ENCODE results near the gene INPP4A. TPM values are rescaled to one million over a fixed set of nuclear protein-coding genes. Genes with fewer than 3 reads are reported as not detected.

INPP4A gene
- polyA plus RNA-seq, 1 of the 3 experiments (the other 2 are of a cell fraction) = 15.0 TPM

DNA sequence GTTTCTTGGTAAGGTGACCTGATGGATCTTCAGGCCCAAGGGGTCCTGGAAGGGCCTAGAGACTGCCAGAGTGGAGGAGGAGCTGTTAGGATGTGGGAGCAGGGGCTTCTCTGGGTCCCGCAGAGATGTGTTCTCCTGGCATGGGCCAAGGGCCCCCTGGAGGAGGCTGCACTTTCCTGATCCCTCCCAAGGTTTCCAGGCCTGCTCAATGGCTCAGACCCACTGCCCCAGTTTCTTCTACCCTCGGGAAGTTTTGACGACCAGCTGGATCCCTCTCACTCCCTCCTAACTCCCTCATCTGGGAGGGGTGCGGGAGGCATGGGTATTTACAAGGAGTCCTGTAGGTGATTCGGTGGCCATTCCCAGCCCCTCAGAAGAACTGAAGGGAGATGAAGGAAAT, 127.6 kb downstream of the INPP4A start:
- WGBS (ENCODE audit: low lambda C conversion rate) = 68% methylated on average over 4 of the region's 5 CpGs
- DNase-seq = no peak
- no peak overlapping the region for H3K4me2 ChIP-seq
- peaks cover 0 to 29% of the 10 kb centered on the region in 2 experiments for H3K36me3 ChIP-seq (replicated peaks in 1 of 2; ENCODE audit: control insufficient read depth in 1 of 2, insufficient read depth in 2 of 2, low read length in 1 of 2)
- H3K9me3 ChIP-seq = no peaks in the 10 kb centered on the region
- H4K20me1 ChIP-seq (ENCODE audit: insufficient read depth) = no peaks in the 10 kb centered on the region
- H3K27ac ChIP-seq (ENCODE audit: low read depth in 2 of 2, low read length in 1 of 2) = no peak overlapping the region
- no peaks in the 10 kb centered on the region for H3K79me2 ChIP-seq (ENCODE audit: insufficient read depth)
- no peak overlapping the region for H3K9ac ChIP-seq
- no peaks in the 10 kb centered on the region for H3K27me3 ChIP-seq (ENCODE audit: insufficient read depth)
- ChIA-PET CTCF (no interaction called here), POLR2A (no interaction called here)
- peaks cover 0 to 2% of the 10 kb centered on the region in 2 experiments; a peak in 1 of 4 replicates for H3K4me1 ChIP-seq (ENCODE audit: control insufficient read depth in 1 of 2, insufficient read depth in 2 of 2, low read depth in 1 of 2, low read length in 1 of 2)
- H2AFZ ChIP-seq (ENCODE audit: low read depth) = no peak overlapping the region
- no peak overlapping the region for H3K4me3 ChIP-seq (ENCODE audit: low read depth in 2 of 2, low read length in 1 of 2)
- TF ChIP-seq MEF2A (IDR thresholded peaks at IDR 0.05; ENCODE audit: borderline replicate concordance, low read depth) = no peak
- no peaks in the 10 kb centered on the region for H3K9me2 ChIP-seq
- H3F3A ChIP-seq (replicated peaks; ENCODE audit: insufficient read depth) = no peaks in the 10 kb centered on the region

DNA sequence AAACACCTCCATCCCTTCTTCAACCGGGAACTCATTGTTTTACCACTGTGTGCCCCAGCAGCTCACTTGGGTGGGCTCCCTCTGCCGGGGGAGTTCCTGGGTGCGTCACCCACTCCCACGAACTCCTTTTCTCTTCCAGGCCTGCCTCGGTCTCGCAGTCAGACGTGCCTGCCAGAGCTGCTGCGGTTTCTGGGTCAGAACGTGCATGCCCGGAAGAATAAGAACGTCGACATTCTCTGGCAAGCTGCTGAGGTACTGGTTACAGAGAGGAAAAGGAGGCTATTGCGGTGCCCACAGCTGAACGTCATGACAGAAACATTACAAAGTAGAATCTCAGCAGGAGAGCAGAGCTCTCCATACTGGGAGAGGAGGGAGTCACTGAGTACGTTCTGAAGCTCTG, 128.0 kb downstream of the INPP4A start:
- Histone ChIP-seq H4K20me1 (ENCODE audit: insufficient read depth) (no peaks in the 10 kb centered on the region), H3K27me3 (ENCODE audit: insufficient read depth) (no peaks in the 10 kb centered on the region), H3K79me2 (ENCODE audit: insufficient read depth) (no peaks in the 10 kb centered on the region), H2AFZ (ENCODE audit: low read depth) (no peak overlapping the region), H3K27ac (ENCODE audit: low read depth in 2 of 2, low read length in 1 of 2) (no peak overlapping the region), H3K4me1 (ENCODE audit: control insufficient read depth in 1 of 2, insufficient read depth in 2 of 2, low read depth in 1 of 2, low read length in 1 of 2) (peaks cover 0 to 2% of the 10 kb centered on the region in 2 experiments; a peak in 1 of 4 replicates), H3K4me3 (ENCODE audit: low read depth in 2 of 2, low read length in 1 of 2) (no peak overlapping the region), H3K4me2 (no peak overlapping the region), H3K9me3 (no peaks in the 10 kb centered on the region), H3K9ac (no peak overlapping the region), H3K36me3 (replicated peaks in 1 of 2; ENCODE audit: control insufficient read depth in 1 of 2, insufficient read depth in 2 of 2, low read length in 1 of 2) (peaks cover 0 to 33% of the 10 kb centered on the region in 2 experiments), H3F3A (replicated peaks; ENCODE audit: insufficient read depth) (no peaks in the 10 kb centered on the region), H3K9me2 (no peaks in the 10 kb centered on the region)
- ChIA-PET CTCF (interaction anchor here (0.7 kb wide), 1 partner anchor 15 kb away, joined by 3 read pairs; no protein-coding TSS in a partner anchor), POLR2A (no interaction called here)
- TF ChIP-seq RXRA (IDR thresholded peaks at IDR 0.05; ENCODE audit: borderline replicate concordance, low read depth) = no peak
- no peak for TF ChIP-seq ELF1 (IDR thresholded peaks at IDR 0.05)
- TF ChIP-seq, protein P1, sequence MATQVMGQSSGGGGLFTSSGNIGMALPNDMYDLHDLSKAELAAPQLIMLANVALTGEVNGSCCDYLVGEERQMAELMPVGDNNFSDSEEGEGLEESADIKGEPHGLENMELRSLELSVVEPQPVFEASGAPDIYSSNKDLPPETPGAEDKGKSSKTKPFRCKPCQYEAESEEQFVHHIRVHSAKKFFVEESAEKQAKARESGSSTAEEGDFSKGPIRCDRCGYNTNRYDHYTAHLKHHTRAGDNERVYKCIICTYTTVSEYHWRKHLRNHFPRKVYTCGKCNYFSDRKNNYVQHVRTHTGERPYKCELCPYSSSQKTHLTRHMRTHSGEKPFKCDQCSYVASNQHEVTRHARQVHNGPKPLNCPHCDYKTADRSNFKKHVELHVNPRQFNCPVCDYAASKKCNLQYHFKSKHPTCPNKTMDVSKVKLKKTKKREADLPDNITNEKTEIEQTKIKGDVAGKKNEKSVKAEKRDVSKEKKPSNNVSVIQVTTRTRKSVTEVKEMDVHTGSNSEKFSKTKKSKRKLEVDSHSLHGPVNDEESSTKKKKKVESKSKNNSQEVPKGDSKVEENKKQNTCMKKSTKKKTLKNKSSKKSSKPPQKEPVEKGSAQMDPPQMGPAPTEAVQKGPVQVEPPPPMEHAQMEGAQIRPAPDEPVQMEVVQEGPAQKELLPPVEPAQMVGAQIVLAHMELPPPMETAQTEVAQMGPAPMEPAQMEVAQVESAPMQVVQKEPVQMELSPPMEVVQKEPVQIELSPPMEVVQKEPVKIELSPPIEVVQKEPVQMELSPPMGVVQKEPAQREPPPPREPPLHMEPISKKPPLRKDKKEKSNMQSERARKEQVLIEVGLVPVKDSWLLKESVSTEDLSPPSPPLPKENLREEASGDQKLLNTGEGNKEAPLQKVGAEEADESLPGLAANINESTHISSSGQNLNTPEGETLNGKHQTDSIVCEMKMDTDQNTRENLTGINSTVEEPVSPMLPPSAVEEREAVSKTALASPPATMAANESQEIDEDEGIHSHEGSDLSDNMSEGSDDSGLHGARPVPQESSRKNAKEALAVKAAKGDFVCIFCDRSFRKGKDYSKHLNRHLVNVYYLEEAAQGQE (IDR thresholded peaks at IDR 0.05; ENCODE audit: low read depth, low read length) = no peak
- TF ChIP-seq FOXJ3 (CRISPR knock-in tag; IDR thresholded peaks at IDR 0.05) = no peak
- TF ChIP-seq MEF2A (IDR thresholded peaks at IDR 0.05; ENCODE audit: borderline replicate concordance, low read depth) = no peak
- no peak for TF ChIP-seq CHD2 (IDR thresholded peaks at IDR 0.05; ENCODE audit: low read length, partially characterized antibody)
- no peak for TF ChIP-seq NRF1 (IDR thresholded peaks at IDR 0.05; ENCODE audit: low read depth, low read length)
- no peak for TF ChIP-seq GATA2 (CRISPR knock-in tag; IDR thresholded peaks at IDR 0.05)
- TF ChIP-seq, protein P2, sequence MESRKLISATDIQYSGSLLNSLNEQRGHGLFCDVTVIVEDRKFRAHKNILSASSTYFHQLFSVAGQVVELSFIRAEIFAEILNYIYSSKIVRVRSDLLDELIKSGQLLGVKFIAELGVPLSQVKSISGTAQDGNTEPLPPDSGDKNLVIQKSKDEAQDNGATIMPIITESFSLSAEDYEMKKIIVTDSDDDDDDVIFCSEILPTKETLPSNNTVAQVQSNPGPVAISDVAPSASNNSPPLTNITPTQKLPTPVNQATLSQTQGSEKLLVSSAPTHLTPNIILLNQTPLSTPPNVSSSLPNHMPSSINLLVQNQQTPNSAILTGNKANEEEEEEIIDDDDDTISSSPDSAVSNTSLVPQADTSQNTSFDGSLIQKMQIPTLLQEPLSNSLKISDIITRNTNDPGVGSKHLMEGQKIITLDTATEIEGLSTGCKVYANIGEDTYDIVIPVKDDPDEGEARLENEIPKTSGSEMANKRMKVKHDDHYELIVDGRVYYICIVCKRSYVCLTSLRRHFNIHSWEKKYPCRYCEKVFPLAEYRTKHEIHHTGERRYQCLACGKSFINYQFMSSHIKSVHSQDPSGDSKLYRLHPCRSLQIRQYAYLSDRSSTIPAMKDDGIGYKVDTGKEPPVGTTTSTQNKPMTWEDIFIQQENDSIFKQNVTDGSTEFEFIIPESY (IDR thresholded peaks at IDR 0.05; ENCODE audit: borderline replicate concordance, low read depth) = no peak
- no peak for DNase-seq
- WGBS (ENCODE audit: low lambda C conversion rate) = 96% methylated on average over 13 of the region's 15 CpGs

All from SK-N-SH (cell line).